Astrocyte (in vitro differentiated cells and primary cell): ENCODE data around the gene MCM8. TPM values are rescaled to one million over a fixed set of nuclear protein-coding genes. Genes with fewer than 3 reads are reported as not detected.

Experiments
- DNase-seq: peaks from one replicate; pipeline ENCODE4 v3.0.0-alpha.2; 2010; ENCODE audit warnings: low read depth
- FAIRE-seq: peaks from 2 replicates; lab custom pipeline; 2011; peaks lifted over from hg19 to GRCh38; lab: Jason Lieb, UNC
- H2AFZ ChIP-seq: 2 replicates; pipeline ENCODE4 v1.6.0; 2012; ENCODE audit warnings: low read depth, low read length, inconsistent platforms
- H3K27ac ChIP-seq: 2 replicates; pipeline ENCODE4 v1.5.1; 2011; ENCODE audit warnings: low read depth, low read length, inconsistent platforms
- H3K27me3 ChIP-seq: 2 replicates; pipeline ENCODE4 v1.6.0; 2011; ENCODE audit warnings: low read length, inconsistent platforms; ENCODE audit not compliant: insufficient read depth
- H3K36me3 ChIP-seq: 2 replicates; pipeline ENCODE4 v1.5.1; 2011; ENCODE audit warnings: low read length, inconsistent platforms; ENCODE audit not compliant: insufficient read depth
- H3K4me1 ChIP-seq: 2 replicates; pipeline ENCODE4 v1.5.1; 2011; ENCODE audit warnings: low read length, inconsistent platforms; ENCODE audit not compliant: insufficient read depth
- H3K4me2 ChIP-seq: 2 replicates; pipeline ENCODE4 v1.6.0; 2012; ENCODE audit warnings: low read length, inconsistent platforms
- H3K4me3 ChIP-seq: 2 replicates; pipeline ENCODE4 v1.5.1; 2011; ENCODE audit warnings: low read depth, mild to moderate bottlenecking, low read length, inconsistent platforms; ENCODE audit not compliant: insufficient read depth
- H3K79me2 ChIP-seq: 2 replicates; pipeline ENCODE4 v1.6.0; 2012; ENCODE audit warnings: mild to moderate bottlenecking, low read length, inconsistent platforms; ENCODE audit not compliant: insufficient read depth
- H3K9ac ChIP-seq: 2 replicates; pipeline ENCODE4 v1.6.0; 2012; ENCODE audit warnings: mild to moderate bottlenecking, low read length, inconsistent platforms
- H3K9me3 ChIP-seq: 2 replicates; pipeline ENCODE4 v1.5.1; 2012; ENCODE audit warnings: low read depth, mild to moderate bottlenecking, low read length, inconsistent platforms; ENCODE audit not compliant: insufficient read depth
- H4K20me1 ChIP-seq: 2 replicates; pipeline ENCODE4 v1.6.0; 2012; ENCODE audit warnings: low read length, inconsistent platforms; ENCODE audit not compliant: insufficient read depth
- H3K27ac Mint-ChIP-seq: one replicate; pipeline ENCODE4 v1.8.0; 2021; ENCODE audit warnings: mild to moderate bottlenecking, mixed read lengths; ENCODE audit not compliant: unreplicated experiment
- H3K27me3 Mint-ChIP-seq: one replicate; pipeline ENCODE4 v1.8.0; 2021; ENCODE audit warnings: low read depth, mixed read lengths; ENCODE audit not compliant: unreplicated experiment
- H3K36me3 Mint-ChIP-seq: one replicate; pipeline ENCODE4 v1.8.0; 2021; ENCODE audit warnings: low read depth, mixed read lengths; ENCODE audit not compliant: unreplicated experiment
- H3K4me1 Mint-ChIP-seq: one replicate; pipeline ENCODE4 v1.8.0; 2021; ENCODE audit warnings: low read depth, mixed read lengths; ENCODE audit not compliant: unreplicated experiment
- H3K4me3 Mint-ChIP-seq: one replicate; pipeline ENCODE4 v1.8.0; 2021; ENCODE audit warnings: mild to moderate bottlenecking, moderate library complexity, mixed read lengths; ENCODE audit not compliant: unreplicated experiment
- H3K9me3 Mint-ChIP-seq: one replicate; pipeline ENCODE4 v1.8.0; 2021; ENCODE audit warnings: mild to moderate bottlenecking, mixed read lengths; ENCODE audit not compliant: unreplicated experiment
- CTCF ChIP-seq: IDR thresholded peaks from 2 replicates; pipeline ENCODE4 v1.5.1; 2011; ENCODE audit warnings: low read depth, mild to moderate bottlenecking, inconsistent platforms, low read length, moderate library complexity; ENCODE audit not compliant: insufficient read depth
- EZH2 ChIP-seq: IDR thresholded peaks from 2 replicates; pipeline ENCODE4 v1.6.1; 2012; ENCODE audit warnings: mild to moderate bottlenecking, low read length, inconsistent platforms; ENCODE audit not compliant: insufficient read depth
- total RNA-seq: library from RNA; stranded (reverse); gene quantifications from 2 replicates; pipeline ENCODE4 v1.2.1, GENCODE V29; 2021

Gene MCM8
- total RNA-seq, 1 donor from 2014 or later, result 5.7 TPM

- Histone ChIP-seq H3K27ac (no peak overlapping the region), H3K4me1 (no peaks in the 10 kb centered on the region), H3K36me3 (peaks cover 18% of the 10 kb centered on the region), H3K4me2 (no peak overlapping the region), H3K27me3 (peaks cover 2% of the 10 kb centered on the region), H3K9ac (no peak overlapping the region), H2AFZ (no peak overlapping the region), H3K79me2 (no peaks in the 10 kb centered on the region), H3K9me3 (no peaks in the 10 kb centered on the region), H3K4me3 (no peak overlapping the region), H4K20me1 (no peaks in the 10 kb centered on the region)
- H3K27me3 Mint-ChIP-seq, result no peaks in the 10 kb centered on the region
- no peak for DNase-seq
- no peak for FAIRE-seq
- TF ChIP-seq EZH2, result no peak
- no peak for TF ChIP-seq CTCF
- H3K4me1 Mint-ChIP-seq, result no peaks in the 10 kb centered on the region
- no peak overlapping the region for H3K27ac Mint-ChIP-seq
- H3K4me3 Mint-ChIP-seq, result no peak overlapping the region
- no peaks in the 10 kb centered on the region for H3K9me3 Mint-ChIP-seq
- peaks cover 5% of the 10 kb centered on the region for H3K36me3 Mint-ChIP-seq
Measured at GRCh38 chr20:5935384-5935783, 15.1 kb upstream of the MCM8 start.

DNA sequence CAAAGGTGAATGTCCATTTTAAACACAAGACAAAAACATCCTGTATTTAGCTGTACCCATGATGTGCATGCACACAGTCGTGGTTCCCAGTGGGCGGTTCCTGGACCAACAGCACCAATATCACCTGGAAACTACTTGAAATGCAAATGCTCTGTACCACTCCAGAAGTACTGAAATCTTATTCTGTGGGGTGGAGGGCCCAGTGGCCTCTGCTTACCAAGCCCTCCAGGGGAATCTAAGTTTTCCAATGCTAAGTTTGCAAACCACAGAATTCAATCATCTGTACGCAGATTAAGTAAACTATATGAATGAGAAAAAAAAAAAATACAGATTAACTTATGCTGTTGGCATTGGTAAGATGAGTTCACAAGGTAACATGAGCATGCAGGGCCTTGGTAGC, 14.2 kb upstream of the MCM8 start:
- no peaks in the 10 kb centered on the region for H3K4me1 Mint-ChIP-seq
- TF ChIP-seq EZH2, result no peak
- no peak for TF ChIP-seq CTCF
- H3K27ac ChIP-seq, result no peak overlapping the region
- H3K4me3 Mint-ChIP-seq, result no peak overlapping the region
- H3K36me3 Mint-ChIP-seq, result peaks cover 5% of the 10 kb centered on the region
- H3K4me1 ChIP-seq, result no peaks in the 10 kb centered on the region
- no peak overlapping the region for H3K4me2 ChIP-seq
- no peaks in the 10 kb centered on the region for H3K79me2 ChIP-seq
- H3K9me3 ChIP-seq, result no peaks in the 10 kb centered on the region
- DNase-seq (no peak), FAIRE-seq (no peak)
- no peak overlapping the region for H3K9ac ChIP-seq
- peaks cover 24% of the 10 kb centered on the region for H3K36me3 ChIP-seq
- no peak overlapping the region for H2AFZ ChIP-seq
- H3K9me3 Mint-ChIP-seq, result no peaks in the 10 kb centered on the region
- no peaks in the 10 kb centered on the region for H3K27me3 Mint-ChIP-seq
- no peak overlapping the region for H3K27ac Mint-ChIP-seq
- H3K4me3 ChIP-seq, result no peak overlapping the region
- peaks cover 2% of the 10 kb centered on the region for H3K27me3 ChIP-seq
- H4K20me1 ChIP-seq, result no peaks in the 10 kb centered on the region

DNA sequence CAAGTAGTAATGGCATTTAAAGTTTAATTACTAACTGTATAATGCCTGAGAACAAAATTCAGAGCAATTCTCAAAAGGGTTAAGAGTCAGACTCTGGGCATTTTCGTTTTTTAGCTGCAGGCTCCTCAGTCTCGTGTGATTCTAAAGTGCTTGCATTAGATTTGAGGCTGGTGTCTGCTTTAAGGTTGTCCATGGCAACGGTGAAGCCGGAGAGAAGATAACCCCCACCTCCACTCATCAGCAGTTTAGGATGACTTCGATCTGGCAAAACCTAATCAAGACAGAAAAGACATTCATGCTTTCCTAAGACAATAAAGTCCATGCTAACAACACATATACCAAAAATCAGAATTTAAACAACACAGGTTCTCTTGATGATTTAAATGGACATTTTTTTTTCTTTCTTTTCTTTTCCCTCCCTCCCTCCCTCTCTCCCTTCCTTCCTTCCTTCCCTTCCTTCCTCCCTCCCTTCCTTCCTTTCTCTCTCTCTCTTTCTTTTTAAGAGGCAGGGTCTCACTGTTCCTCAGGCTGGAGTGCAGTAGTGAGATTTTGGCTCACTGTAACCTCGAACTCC, 11.9 kb upstream of the MCM8 start:
- Histone ChIP-seq H3K79me2 (no peaks in the 10 kb centered on the region), H3K4me2 (no peak overlapping the region), H3K27me3 (no peaks in the 10 kb centered on the region), H2AFZ (no peak overlapping the region), H3K9ac (no peak overlapping the region), H4K20me1 (no peaks in the 10 kb centered on the region), H3K4me3 (no peak overlapping the region), H3K4me1 (no peaks in the 10 kb centered on the region), H3K27ac (no peak overlapping the region), H3K36me3 (peaks cover 46% of the 10 kb centered on the region), H3K9me3 (no peaks in the 10 kb centered on the region)
- DNase-seq, result no peak
- no peaks in the 10 kb centered on the region for H3K27me3 Mint-ChIP-seq
- H3K9me3 Mint-ChIP-seq, result no peaks in the 10 kb centered on the region
- H3K4me1 Mint-ChIP-seq, result no peaks in the 10 kb centered on the region
- H3K27ac Mint-ChIP-seq, result no peak overlapping the region
- TF ChIP-seq CTCF, result no peak
- TF ChIP-seq EZH2, result no peak
- FAIRE-seq, result no peak
- H3K36me3 Mint-ChIP-seq, result peaks cover 11% of the 10 kb centered on the region
- H3K4me3 Mint-ChIP-seq, result no peak overlapping the region
